Subcutaneous adipose tissue (tissue), 4 donors: Measurements from ENCODE around the gene DDX60. TPM values are rescaled to one million over a fixed set of nuclear protein-coding genes. Genes with fewer than 3 reads are reported as not detected.

ENCODE experiments used
- total RNA-seq, 4 donors: library from RNA; depleted of rRNA; stranded (reverse); fragments of >200 nt; gene quantifications; one replicate each; pipeline ENCODE4 v1.1.0, GENCODE V29; 2016
- TF ChIP-seq, protein P1 (sequence below): fragments of 450-650 bp; IDR thresholded peaks from one replicate; pipeline ENCODE4 v1.5.1; 2016; ENCODE audit warnings: low read depth, mild to moderate bottlenecking, control low read depth, antibody characterized with exemption, moderate library complexity

DDX60 gene
- total RNA-seq, 4 donors from 2014 or later = 16.7 to 33.7 (median 20.2) TPM

DNA sequence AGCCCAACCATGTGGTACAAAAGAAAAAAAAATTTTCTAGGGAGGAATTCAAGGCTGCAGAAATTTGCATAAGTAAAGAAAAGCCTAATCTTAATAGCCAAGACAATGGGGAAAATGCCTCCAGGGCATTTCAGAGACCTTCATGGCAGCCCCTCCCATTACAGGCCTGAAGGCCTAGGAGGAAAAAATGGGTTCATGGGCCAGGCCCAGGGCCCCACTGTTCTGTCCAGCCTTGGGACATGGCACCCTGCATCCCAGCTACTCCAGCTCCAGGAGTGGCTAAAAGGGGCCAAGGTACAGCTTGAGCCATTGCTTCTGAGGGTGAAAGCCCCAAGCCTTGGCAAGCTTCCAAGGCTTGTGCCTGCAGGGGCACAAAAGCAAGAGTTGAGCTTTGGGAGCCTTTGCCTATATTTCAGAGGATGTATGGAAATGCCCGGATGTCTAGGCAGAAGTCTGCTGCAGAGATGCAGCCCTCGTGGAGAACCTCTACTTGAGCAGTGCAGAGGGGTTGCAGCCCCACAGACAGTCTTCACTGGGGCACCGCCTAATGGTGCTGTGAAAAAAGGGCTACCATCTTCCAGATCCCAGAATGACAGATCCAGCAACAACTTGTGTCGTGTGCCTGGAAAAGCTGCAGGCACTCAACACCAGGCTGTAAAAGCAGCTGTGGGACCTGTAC, 115.2 kb downstream of the DDX60 start:
- TF ChIP-seq, protein P1, sequence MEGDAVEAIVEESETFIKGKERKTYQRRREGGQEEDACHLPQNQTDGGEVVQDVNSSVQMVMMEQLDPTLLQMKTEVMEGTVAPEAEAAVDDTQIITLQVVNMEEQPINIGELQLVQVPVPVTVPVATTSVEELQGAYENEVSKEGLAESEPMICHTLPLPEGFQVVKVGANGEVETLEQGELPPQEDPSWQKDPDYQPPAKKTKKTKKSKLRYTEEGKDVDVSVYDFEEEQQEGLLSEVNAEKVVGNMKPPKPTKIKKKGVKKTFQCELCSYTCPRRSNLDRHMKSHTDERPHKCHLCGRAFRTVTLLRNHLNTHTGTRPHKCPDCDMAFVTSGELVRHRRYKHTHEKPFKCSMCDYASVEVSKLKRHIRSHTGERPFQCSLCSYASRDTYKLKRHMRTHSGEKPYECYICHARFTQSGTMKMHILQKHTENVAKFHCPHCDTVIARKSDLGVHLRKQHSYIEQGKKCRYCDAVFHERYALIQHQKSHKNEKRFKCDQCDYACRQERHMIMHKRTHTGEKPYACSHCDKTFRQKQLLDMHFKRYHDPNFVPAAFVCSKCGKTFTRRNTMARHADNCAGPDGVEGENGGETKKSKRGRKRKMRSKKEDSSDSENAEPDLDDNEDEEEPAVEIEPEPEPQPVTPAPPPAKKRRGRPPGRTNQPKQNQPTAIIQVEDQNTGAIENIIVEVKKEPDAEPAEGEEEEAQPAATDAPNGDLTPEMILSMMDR = no peak

DNA sequence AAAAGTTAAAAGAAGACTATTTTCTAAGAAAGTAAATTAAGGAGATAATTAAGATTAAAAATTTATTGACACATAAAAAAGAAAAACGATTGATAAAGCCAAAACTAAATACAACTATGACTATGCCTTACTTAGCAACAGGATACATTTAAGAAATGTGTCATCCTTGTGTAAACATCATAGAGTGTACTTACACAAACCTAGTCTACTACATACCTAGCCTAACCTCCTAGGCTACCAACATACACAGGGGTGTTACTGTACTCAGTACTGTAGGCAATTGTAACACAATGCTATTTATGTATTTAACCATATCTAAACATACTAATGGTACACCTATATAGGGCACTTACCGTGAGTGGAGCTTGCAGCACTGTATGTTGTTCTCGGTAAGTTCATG, 117.9 kb downstream of the DDX60 start:
- TF ChIP-seq, protein P1 = no peak

DNA sequence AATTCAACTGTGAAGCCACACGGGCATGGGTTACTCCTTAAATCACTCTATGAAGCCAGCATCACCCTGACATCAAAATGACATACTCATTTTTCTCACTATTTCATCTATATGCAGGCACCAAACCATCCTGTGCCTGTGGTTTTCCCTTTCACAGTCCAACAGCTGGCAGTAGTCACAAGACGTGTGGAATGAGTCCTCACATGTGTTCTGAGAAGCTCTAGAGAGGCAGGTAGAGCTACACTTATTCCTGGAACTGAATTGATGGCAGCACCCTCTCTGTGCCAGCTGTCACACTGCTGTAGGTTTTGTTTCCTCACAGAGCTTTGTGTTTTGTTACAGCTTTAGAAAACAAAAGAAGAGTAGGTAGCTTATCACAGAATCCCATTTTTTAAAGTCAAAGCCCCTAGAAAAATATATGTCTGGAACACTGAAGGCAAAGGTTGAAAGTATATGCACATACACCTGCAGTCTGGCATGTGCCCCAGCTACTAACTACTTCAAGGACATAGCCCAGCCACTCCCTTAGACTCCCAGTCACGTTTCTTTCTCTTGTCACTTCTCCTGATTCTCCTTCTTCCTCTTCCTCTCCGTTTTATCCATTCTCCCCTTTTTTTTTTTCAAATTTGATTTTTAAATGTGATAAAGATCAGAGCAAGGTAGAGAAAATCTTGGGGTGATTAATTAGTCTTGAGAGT, 119.1 kb downstream of the DDX60 start:
- TF ChIP-seq, protein P1 = no peak

GRCh38 chr4:168197926-168198325, 120.6 kb downstream of the DDX60 start:
- TF ChIP-seq, protein P1 = no peak

DNA sequence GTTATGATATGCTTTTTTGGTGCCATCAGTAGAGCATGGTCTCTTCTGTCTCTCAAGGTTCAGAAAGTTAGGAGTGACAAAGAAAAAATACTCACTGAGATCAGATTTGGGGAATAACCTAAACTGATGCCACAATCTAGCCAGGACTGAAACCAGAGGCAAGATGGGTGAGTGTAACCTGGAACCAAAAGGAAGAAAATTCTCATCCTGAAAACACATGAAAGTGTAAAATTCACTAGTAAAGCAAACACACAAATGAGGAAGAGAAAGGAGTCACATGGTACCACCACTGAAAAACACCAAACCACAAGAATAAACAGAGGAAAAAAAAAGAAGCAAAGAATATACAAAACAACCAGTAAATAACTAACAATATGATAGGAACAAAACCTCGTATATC, 129.8 kb downstream of the DDX60 start:
- TF ChIP-seq, protein P1 = no peak

GRCh38 chr4:168183717-168184571, 134.6 kb downstream of the DDX60 start:
- TF ChIP-seq, protein P1 = no peak

DNA sequence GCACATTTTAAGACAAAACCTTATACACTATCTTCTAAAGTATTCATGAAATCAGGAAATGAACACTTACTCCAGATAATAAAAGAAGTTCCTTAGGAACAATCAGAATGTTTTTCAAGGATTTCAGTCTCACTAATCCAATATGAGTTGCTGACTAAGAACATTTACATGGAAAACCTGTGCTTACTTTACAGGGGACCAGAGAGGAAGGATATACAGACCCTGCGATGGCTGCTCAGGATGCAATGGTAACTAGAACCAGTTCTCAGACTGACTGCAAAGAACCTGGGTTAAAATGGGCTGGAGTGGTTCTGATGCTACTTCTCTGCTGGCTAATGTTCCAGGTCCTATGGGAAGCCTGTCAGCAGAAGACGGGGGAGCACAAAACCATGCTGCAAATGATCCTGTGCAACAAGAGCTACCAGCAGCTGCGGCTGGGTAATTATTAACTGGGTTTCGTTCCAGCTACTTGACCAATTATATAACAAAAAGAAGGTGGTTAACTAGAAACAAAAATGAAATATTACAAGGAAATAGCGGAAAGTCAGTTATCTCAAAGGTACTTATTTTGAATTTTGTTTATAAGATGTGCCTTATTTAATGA, 140.9 kb downstream of the DDX60 start:
- TF ChIP-seq, protein P1 = no peak
